Measurements from ENCODE around the gene IGF2BP1.

IGF2BP1 gene

DNA sequence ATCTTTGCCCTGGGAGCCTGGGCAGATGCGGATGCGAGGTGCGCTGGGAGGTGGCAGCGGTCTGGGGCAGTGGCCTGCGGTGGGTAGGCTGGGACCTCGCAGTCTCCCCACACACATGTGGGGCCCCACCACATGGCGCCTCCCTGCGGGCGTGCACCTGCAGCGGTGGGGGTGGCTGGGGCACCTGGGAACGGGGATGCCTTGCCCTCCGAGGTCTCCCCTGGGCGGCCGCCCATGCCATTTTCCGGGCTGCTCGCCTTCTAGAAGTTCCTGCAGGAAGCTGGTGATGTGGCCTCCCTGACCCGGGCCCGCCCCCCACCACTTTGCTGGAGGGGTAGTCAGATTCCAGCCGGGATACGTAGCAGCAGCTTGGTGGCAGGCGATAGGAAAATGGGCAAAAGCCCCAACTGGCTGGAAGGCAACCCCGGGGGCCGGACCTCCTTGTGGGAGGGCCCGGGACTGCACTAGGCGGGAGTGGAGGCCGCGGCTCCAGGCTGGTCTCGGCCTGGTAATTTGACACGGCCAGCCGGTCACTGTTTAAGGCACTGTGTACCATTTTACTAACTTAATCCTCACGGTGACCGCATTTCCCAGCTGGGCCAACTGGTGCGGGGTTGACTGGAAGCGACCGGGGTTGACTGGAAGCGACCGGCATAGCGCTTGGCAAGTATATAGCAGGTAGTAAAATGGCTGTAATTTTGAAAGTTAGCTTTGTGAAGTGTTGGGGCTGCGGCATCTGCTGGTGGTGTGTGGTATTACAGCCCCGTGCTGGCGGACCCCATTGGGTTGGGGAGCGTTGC is 38.5 kb downstream of the IGF2BP1 start:
- H2AFZ ChIP-seq (ENCODE audit: low read length), result peak overlapping the region; percentile 82
- no peaks in the 10 kb centered on the region for H3K36me3 ChIP-seq (replicated peaks; ENCODE audit: insufficient read depth, low read length)
- peaks cover 23% of the 10 kb centered on the region; the same call in 1 of the 2 replicates for H3K27me3 ChIP-seq (replicated peaks; ENCODE audit: insufficient read depth, low read length)
- H3K4me2 ChIP-seq (ENCODE audit: low read depth, low read length), result peak overlapping the region; percentile 66
- no peak overlapping the region for H3K27ac ChIP-seq (ENCODE audit: low read length)
- DNase-seq, result peak; percentile 70
- no peaks in the 10 kb centered on the region for H3K9me2 ChIP-seq (replicated peaks; ENCODE audit: insufficient read depth, low read length)
- H4K20me1 ChIP-seq (ENCODE audit: insufficient read depth, low read length), result no peaks in the 10 kb centered on the region
- H3K9me3 ChIP-seq (replicated peaks; ENCODE audit: insufficient read depth, low read length), result no peaks in the 10 kb centered on the region
- TF ChIP-seq EZH2 (optimal IDR thresholded peaks at IDR 0.05; ENCODE audit: low read depth, low read length) (no peak), EZH2phosphoT487 (IDR thresholded peaks at IDR 0.05; ENCODE audit: low read length) (no peak)
- TF ChIP-seq, protein P1, sequence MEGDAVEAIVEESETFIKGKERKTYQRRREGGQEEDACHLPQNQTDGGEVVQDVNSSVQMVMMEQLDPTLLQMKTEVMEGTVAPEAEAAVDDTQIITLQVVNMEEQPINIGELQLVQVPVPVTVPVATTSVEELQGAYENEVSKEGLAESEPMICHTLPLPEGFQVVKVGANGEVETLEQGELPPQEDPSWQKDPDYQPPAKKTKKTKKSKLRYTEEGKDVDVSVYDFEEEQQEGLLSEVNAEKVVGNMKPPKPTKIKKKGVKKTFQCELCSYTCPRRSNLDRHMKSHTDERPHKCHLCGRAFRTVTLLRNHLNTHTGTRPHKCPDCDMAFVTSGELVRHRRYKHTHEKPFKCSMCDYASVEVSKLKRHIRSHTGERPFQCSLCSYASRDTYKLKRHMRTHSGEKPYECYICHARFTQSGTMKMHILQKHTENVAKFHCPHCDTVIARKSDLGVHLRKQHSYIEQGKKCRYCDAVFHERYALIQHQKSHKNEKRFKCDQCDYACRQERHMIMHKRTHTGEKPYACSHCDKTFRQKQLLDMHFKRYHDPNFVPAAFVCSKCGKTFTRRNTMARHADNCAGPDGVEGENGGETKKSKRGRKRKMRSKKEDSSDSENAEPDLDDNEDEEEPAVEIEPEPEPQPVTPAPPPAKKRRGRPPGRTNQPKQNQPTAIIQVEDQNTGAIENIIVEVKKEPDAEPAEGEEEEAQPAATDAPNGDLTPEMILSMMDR (IDR thresholded peaks at IDR 0.05; ENCODE audit: low read length), result peak; percentile 86
- H3K4me3 ChIP-seq (ENCODE audit: low read length), result peak overlapping the region; percentile 58
- no peaks in the 10 kb centered on the region for H3F3A ChIP-seq (ENCODE audit: insufficient read depth, low read length)
- H3K79me2 ChIP-seq (ENCODE audit: low read length), result no peaks in the 10 kb centered on the region
- H3K4me1 ChIP-seq (ENCODE audit: low read length), result no peaks in the 10 kb centered on the region
- H3K9ac ChIP-seq (ENCODE audit: low read length), result peak overlapping the region; percentile 47

DNA sequence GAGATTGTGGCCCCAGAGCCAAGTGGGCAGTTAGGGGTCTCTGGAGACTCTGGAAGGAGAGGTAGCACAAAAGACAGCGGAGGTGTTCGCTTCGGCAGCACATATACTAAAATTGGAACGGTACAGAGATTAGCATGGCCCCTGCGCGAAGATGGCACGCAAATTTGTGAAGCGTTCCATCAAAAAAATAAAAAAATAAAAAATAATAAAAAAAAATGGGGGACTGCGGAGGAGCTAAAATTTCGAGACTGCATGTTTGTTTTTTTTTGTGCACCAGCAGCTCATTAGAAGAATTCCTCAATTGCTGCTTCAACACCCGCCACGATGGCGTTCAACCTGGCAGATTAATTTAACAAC is 39.1 kb downstream of the IGF2BP1 start:
- no peaks in the 10 kb centered on the region for H3K36me3 ChIP-seq (replicated peaks; ENCODE audit: insufficient read depth, low read length)
- H3K27ac ChIP-seq (ENCODE audit: low read length), result no peak overlapping the region
- no peak for DNase-seq
- no peak overlapping the region for H3K4me3 ChIP-seq (ENCODE audit: low read length)
- no peaks in the 10 kb centered on the region for H3F3A ChIP-seq (ENCODE audit: insufficient read depth, low read length)
- H3K79me2 ChIP-seq (ENCODE audit: low read length), result no peaks in the 10 kb centered on the region
- no peaks in the 10 kb centered on the region for H3K9me2 ChIP-seq (replicated peaks; ENCODE audit: insufficient read depth, low read length)
- H3K4me1 ChIP-seq (ENCODE audit: low read length), result no peaks in the 10 kb centered on the region
- TF ChIP-seq, protein P1 (IDR thresholded peaks at IDR 0.05; ENCODE audit: low read length), result no peak
- TF ChIP-seq EZH2phosphoT487 (IDR thresholded peaks at IDR 0.05; ENCODE audit: low read length), result no peak
- TF ChIP-seq EZH2 (optimal IDR thresholded peaks at IDR 0.05; ENCODE audit: low read depth, low read length), result no peak
- peak overlapping the region; percentile 82; the same call in 1 of the 2 replicates for H2AFZ ChIP-seq (ENCODE audit: low read length)
- H3K4me2 ChIP-seq (ENCODE audit: low read depth, low read length), result peak overlapping the region; percentile 66; the same call in 1 of the 2 replicates
- no peaks in the 10 kb centered on the region for H3K9me3 ChIP-seq (replicated peaks; ENCODE audit: insufficient read depth, low read length)
- no peaks in the 10 kb centered on the region for H4K20me1 ChIP-seq (ENCODE audit: insufficient read depth, low read length)
- no peak overlapping the region for H3K9ac ChIP-seq (ENCODE audit: low read length)
- peaks cover 23% of the 10 kb centered on the region; the same call in 1 of the 2 replicates for H3K27me3 ChIP-seq (replicated peaks; ENCODE audit: insufficient read depth, low read length)

DNA sequence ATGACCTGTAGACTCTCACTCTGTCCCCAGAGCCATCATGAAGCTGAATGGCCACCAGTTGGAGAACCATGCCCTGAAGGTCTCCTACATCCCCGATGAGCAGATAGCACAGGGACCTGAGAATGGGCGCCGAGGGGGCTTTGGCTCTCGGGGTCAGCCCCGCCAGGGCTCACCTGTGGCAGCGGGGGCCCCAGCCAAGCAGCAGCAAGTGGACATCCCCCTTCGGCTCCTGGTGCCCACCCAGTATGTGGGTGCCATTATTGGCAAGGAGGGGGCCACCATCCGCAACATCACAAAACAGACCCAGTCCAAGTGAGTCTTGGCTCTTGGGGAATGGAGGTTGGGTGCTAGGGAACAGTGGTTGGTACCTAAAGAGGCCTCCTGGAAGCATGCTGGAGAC is 41.0 kb downstream of the IGF2BP1 start:
- no peaks in the 10 kb centered on the region for H3K79me2 ChIP-seq (ENCODE audit: low read length)
- TF ChIP-seq, protein P1 (IDR thresholded peaks at IDR 0.05; ENCODE audit: low read length), result no peak
- no peak for TF ChIP-seq EZH2 (optimal IDR thresholded peaks at IDR 0.05; ENCODE audit: low read depth, low read length)
- TF ChIP-seq EZH2phosphoT487 (IDR thresholded peaks at IDR 0.05; ENCODE audit: low read length), result no peak
- no peaks in the 10 kb centered on the region for H3K9me2 ChIP-seq (replicated peaks; ENCODE audit: insufficient read depth, low read length)
- no peak for DNase-seq
- no peak overlapping the region for H2AFZ ChIP-seq (ENCODE audit: low read length)
- H3K36me3 ChIP-seq (replicated peaks; ENCODE audit: insufficient read depth, low read length), result no peaks in the 10 kb centered on the region
- H3K9ac ChIP-seq (ENCODE audit: low read length), result no peak overlapping the region
- no peak overlapping the region for H3K27ac ChIP-seq (ENCODE audit: low read length)
- no peak overlapping the region for H3K4me3 ChIP-seq (ENCODE audit: low read length)
- peaks cover 30% of the 10 kb centered on the region for H3K27me3 ChIP-seq (replicated peaks; ENCODE audit: insufficient read depth, low read length)
- no peaks in the 10 kb centered on the region for H3K4me1 ChIP-seq (ENCODE audit: low read length)
- H3K4me2 ChIP-seq (ENCODE audit: low read depth, low read length), result no peak overlapping the region
- H3K9me3 ChIP-seq (replicated peaks; ENCODE audit: insufficient read depth, low read length), result no peaks in the 10 kb centered on the region
- no peaks in the 10 kb centered on the region for H4K20me1 ChIP-seq (ENCODE audit: insufficient read depth, low read length)
- no peaks in the 10 kb centered on the region for H3F3A ChIP-seq (ENCODE audit: insufficient read depth, low read length)
